ENCODE results near the gene TBC1D7.

Gene TBC1D7

DNA sequence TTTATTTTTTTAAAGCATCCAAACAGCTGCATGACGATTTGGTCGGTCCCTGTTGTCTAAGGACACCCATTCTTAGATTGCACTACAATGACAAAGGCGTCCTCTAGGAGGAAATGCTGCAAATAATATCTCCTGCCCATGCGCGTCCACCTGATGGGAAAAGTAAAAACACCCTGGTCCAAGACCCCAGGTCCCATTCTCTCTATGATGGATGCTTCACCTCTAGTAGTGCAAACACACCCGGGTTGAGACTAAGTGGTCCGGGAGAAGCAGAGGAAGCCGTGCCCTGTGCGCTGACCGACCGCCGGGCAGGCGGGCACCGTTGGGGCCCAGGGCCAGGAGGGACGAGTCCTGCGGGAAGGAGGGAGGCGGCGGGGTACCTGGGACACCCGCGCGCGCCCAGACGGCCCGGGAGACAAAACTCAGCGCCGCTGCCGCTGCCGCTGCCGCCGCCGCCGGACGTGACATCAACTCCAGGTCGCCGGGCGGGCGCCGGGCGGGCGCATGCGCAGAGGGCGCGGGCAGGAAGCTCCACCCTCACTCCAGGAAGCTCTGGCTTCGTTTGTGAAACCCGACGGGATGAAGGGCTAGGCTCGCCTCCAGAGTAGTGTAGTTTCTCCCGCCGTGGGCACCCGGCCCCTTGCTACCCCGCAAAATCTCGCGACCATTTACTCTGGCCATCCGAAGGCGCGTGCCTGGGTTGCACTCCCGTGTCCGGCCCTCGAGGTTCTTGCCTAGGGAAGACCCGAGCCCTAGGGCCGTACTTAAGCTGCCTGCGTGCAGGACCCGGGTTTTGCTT, at the start of gene TBC1D7:
Gene TBC1D7 (minus strand): TSS at position 462 of the 799 bp plus-strand sequence. CDS start 1,639 bp downstream, outside the sequence.
- DNase-seq (ENCODE audit: low read depth in 2 of 3, low spot score in 1 of 3) = peak; percentile 82 to 89 (median 88)

DNA sequence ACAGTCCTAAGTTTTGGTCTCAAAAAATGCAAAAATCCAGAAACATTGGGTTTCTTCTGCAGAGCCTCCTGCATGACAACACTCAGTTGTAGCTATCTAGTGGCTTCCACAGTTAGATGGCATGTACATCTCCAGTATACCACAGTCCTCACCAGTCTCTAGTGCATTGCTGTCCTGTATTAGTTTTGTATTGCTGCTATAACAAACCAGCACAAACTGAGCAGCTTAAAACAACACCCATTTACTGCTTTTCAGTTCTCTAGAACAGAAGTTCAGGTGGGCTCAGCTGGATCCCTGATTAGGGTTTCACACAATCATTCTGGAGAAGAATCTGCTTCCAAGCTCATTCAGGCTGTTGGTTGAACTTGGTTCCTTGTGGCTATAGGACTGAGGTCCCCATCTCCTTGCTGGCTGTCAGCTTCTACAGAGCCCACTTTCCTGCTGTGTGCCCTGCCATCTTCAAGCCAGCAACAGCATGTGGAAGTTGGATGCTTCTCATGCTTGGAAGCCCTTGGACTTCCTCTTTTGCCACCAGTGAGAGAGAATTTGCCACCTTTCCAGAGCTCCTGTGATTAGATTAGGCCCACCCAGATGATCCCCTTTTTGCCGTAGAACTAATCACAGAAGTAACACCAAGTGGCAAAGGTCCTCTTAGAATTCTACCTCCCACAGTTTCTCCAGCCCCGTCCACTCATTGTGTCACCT, 48.9 kb upstream of the TBC1D7 start:
- DNase-seq (ENCODE audit: low read depth in 2 of 3, low spot score in 1 of 3) = no peak

- peak; percentile 24 to 44 (median 34) for DNase-seq (ENCODE audit: low read depth in 2 of 3, low spot score in 1 of 3)
Measured at GRCh38 chr6:13375360-13375878, 47.1 kb upstream of the TBC1D7 start.

GRCh38 chr6:13373919-13374318, 45.6 kb upstream of the TBC1D7 start:
- no peak for DNase-seq (ENCODE audit: low read depth in 2 of 3, low spot score in 1 of 3)

DNA sequence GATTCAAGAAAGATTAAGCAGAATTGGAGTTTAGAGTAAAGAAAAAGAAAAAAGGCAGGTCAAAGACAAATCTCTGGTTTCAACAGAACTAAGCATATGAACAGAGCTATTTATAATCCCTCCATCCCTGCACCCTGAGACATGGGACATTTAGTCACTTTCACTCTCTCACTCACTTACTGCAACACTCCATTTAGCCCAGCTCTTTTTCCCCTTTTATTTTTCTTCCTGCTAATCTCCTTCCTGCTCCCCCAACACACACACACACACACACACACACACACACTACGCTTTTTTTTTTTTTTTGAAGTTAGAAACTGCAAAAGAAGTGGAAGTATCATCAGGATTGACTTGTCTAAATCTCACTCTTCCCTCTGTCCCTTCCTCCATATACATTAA, 45.1 kb upstream of the TBC1D7 start:
- DNase-seq (ENCODE audit: low read depth in 2 of 3, low spot score in 1 of 3) = no peak

DNA sequence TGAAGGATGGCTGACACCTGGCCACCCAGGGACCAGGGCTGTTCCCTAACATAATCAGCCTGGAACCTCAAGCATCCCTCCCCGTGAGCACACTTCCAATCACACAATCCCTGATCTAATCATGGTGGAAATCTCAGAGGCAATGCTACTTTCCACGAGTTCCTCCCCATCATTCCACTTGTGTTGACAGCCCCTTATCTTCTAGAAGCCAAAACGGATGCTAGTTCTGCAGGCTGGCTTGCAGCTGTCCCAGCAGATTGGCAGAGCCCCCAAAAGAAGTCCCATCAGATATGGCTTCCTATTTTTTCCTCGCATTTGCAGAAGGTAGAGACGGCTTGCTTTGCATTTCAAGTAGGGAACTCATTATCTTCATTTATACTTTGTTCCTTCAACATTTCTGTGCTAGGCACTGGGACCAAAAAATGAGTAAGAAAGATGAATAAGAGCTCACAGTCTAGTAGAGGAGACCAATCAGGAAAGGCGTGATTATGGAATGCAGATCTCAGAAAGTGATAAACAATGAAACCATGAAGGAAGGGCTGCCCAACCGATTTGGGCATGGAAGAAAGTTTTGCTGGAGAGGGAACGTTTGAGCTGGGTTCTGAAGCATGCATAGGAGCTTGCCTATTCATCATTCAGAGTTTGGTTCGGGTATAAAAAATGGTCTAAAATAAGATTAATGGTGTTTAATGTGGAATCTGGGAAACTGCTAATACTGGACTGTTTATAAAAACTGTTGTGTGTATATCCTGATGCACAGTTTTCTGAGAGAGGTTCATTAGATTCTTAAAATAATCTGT, 44.6 kb upstream of the TBC1D7 start:
- no peak for DNase-seq (ENCODE audit: low read depth in 2 of 3, low spot score in 1 of 3)

DNA sequence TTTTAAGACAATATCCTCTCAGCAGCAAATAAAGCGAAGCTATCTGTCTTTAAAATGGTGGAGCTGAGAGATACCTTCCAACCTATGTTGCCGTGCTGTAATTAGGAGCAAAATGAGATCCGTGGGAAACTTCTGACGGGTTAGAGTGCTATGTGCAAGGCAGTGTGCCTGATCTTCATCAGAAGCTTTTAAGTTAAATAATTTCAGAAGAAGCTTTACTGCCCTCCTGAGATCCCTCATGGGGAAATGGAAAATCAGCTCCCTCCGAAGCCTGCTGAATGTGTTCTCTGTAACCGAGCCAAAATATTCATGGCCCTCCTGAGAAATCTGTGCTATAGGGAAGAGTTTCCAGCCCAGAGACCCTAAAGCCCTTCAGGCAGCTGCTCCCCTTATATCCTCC, 43.7 kb upstream of the TBC1D7 start:
- no peak for DNase-seq (ENCODE audit: low read depth in 2 of 3, low spot score in 1 of 3)

DNA sequence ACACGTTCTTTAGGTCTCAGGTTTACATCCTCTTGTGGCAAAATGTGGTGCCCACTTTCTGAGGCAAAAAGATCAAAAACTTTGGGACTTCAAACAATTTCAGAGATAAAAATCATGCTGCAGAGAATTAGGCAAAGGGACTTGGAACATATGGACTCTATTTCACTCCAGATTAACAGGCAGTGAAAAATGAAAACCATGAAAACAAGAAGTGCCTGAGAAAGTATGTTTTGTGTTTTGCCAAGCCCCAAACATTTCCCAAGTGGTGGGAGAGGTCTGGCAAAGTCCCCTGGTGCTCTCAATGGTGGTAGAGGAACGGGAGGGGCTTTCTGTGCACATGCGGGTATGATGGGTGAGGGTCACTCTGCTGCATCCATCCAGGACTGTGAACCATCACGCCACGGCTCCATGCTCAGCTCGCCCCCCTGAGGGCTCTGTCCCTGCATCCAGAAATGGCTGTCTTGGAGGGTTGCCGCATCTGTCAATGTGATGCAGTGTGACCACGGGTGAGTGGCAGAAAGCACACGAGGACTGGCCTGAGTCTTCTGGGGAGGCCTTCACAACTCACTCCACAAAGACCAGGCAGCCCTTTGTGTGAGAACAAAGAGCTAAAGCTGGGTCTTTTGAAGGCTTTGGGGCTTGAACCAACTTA, 43.2 kb upstream of the TBC1D7 start:
- no peak for DNase-seq (ENCODE audit: low read depth in 2 of 3, low spot score in 1 of 3)

DNA sequence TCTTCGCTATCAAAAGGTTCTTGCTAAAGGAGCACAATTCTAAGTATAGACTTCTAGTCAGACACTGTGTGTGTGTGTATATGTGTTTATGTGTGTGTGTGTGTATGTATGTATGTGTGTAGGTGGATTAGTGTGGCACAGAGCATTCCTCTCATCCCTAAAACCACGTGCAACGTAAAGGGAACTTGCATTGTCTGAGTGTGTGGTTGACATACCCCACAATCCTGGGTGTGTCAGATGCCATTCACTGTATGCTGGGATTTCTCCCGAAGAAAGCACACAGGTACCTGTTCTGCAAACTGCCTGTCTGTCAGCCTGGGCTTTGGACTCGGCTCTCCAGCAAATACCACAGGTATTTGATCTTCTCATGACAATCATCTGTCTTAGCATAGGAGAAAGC, 42.3 kb upstream of the TBC1D7 start:
- no peak for DNase-seq (ENCODE audit: low read depth in 2 of 3, low spot score in 1 of 3)

DNA sequence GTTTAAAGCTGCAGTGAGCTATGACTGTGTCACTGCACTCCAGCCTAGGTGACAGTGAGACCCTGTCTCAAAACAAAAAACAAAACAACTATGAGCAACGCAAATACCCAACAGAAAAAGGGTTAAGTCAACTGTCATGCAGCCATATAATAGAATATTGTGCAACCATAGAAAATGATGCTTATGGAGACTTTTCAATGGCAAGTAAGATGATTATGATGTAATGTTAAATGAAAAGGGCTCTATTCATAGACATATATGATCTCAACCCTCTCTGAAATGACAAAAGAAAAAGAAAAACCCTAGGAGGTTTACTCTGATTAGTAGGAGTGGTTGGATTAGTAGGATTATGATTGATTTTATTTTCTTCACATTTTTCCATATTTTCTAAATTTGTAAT, 41.3 kb upstream of the TBC1D7 start:
- DNase-seq (ENCODE audit: low read depth in 2 of 3, low spot score in 1 of 3) = no peak

DNA sequence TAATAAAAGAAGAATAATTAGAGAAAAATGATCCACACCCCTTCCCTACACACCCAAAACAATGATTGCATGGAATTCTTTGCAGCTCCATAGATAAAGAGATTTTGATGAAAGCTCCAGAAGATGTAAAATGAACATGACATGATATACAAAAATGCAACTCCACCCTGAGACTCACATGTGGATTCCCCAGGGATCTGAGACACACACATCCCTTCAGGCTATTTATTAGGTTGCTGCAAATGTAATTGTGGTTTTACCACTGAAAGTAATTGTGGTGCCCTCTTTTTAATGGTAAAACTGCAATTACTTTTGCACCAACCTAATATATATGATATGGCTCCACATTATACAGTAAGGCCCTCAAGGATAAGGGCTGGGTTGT, 40.4 kb upstream of the TBC1D7 start:
- no peak for DNase-seq (ENCODE audit: low read depth in 2 of 3, low spot score in 1 of 3)

- no peak for DNase-seq (ENCODE audit: low read depth in 2 of 3, low spot score in 1 of 3)
Measured at GRCh38 chr6:13368079-13368730, 39.9 kb upstream of the TBC1D7 start.

GRCh38 chr6:13367396-13367795, 39.1 kb upstream of the TBC1D7 start:
- DNase-seq (ENCODE audit: low read depth in 2 of 3, low spot score in 1 of 3) = no peak

DNA sequence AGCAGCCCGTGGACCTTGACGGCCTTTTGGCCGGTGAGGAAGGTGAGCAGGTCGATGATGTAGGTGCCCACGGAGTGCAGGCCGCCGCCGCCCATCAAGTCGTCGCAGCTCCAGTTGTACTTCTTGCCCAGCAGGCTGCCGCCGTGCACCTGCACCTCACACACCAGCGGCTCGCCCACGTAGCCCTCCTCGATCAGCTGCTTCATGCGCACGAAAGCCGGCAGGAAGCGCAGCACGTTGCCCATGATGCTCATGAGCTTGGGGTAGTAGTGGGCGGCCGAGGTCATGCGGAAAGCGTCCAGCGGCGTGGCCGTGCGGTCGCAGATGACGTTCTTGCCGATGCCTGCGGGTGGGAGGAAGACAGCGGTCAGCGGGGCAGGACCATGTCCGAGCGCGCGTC, 37.0 kb upstream of the TBC1D7 start:
- DNase-seq (ENCODE audit: low read depth in 2 of 3, low spot score in 1 of 3) = no peak

- DNase-seq (ENCODE audit: low read depth in 2 of 3, low spot score in 1 of 3) = no peak
Measured at GRCh38 chr6:13364842-13365241, 36.5 kb upstream of the TBC1D7 start.

DNA sequence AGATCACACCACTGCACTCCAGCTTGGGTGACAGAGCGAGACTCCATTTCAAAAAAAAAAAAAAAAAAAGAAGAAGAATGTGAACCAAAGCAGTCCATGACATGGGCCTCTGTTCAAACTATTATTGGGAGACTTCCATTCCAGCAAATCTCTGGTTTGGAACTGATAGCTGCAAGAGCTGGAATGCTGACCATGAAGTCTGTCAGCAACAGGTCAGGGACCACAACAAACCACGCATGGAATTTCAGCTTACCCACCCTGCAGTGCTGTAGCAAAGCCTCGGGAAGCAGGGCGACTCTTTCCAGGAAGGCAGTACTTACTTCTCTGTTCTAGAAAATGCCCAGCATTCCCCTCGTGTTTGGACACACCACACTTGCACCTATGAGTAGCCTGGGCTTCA, 34.1 kb upstream of the TBC1D7 start:
- DNase-seq (ENCODE audit: low read depth in 2 of 3, low spot score in 1 of 3) = no peak

DNA sequence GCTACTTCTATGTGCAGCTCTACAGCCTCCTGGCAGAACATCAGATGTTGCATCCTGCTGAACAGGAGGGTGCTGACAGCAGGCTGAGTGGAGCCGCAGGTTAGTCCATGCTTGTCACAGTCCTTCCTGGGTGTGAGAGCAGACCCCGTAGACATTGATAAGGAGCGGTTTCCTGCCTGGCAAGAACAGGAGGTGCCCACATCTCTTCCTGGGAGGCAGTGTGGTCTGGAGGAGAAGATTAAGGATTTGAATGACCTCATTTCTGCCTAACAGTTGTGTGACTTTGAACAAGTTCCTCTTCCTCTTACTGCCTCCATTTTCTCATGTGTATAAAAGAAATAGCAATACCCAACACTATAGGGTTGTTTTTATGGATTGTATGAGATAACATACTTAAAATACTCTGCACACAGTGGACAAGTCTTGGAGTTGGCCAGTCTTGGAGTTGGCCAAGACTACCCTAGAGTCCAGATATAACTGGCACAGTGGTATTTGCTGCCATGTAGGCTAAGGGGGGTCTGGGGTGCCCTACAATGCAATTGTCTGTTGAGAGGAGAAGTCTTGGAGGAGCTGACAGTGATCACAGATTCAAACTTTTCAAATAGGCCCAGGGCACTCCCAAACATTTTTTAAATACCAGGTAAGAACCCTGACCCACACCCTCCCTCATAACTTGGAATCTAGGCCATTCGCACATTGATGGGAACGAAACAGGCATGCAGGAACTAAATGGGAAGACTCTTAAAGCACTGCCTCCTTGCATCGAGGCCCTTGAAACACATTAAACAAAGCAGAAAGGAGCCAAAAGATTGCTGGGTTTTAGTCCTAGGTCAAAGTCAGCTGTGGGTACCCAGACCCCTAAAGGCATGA, 32.6 kb upstream of the TBC1D7 start:
- no peak for DNase-seq (ENCODE audit: low read depth in 2 of 3, low spot score in 1 of 3)

DNA sequence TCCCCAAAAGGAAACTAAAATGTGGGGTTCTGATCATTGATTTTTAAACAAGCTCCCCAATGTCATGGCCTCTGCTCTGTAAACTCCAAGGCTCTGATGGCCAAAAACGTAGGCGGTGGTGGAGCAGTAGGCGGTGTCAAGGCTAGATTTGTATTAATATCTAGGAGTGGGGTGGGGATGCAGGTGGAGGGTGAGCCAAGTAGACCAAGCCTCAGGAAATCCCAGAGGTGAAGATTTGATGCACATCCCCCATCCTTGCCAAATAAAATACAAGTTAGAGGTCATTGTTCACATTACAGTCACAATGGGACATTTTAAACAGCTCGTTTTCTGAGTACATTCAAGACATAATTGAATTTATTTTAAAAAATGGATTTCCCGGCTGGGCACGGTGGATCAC, 30.9 kb upstream of the TBC1D7 start:
- no peak for DNase-seq (ENCODE audit: low read depth in 2 of 3, low spot score in 1 of 3)

DNA sequence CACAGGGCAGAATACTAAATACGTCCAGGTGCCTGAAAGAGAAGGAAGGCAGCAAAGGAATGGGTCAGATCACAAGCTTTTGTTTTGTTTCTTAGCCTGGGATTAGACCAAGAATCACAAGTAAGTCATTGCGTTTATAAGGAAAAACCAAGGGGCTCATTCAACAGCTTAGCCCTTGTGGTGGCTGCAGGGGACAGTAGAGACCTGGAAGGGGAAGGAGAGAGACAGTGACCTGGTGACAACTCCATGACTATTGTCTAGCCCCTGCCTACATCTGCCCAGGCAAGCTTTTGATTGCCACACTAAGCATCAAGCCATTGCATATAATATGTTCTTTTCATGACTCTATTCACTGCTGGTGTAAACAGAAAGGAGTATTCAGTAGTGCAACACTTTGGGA, 30.2 kb upstream of the TBC1D7 start:
- no peak for DNase-seq (ENCODE audit: low read depth in 2 of 3, low spot score in 1 of 3)
